ENCODE results near the gene GDNF.
"Not testable (repeated sequence)": the region's sequence is repeated elsewhere in the genome, so short reads cannot be mapped to it uniquely, and the experiment has no call there.

GDNF gene, protein sequence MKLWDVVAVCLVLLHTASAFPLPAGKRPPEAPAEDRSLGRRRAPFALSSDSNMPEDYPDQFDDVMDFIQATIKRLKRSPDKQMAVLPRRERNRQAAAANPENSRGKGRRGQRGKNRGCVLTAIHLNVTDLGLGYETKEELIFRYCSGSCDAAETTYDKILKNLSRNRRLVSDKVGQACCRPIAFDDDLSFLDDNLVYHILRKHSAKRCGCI

DNA sequence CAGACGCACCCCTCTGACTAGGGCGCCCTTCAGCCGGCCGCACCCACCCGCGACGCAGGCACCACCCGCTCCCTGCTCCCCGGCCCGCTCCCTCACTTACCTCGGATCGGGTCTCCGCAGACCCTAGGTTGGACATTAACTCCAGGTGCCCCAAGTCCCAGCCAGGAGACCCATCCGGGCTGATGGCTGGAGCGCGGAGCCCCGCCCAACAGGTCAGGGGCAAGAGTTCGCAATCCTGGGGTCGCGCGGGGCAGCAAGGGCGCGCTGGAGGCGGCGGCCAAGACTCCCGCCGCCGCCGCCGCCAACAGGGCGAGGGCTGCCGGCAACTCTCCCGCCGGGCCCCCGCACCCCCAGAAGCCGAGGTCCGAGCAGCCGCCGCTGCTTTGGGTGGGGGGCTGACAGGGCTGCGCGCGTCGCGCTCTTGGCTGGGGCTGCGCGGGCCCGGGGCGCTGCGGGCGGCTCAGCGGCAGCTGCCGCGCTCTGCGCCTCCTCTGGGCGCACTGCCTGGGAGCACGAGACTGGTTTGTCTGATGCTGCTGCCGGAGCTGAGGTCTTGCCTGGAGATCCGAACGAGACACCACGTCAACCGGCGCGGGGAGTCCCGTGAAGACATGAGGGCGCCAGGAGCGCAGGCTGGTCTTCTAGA, at the start of gene GDNF:
Gene GDNF (minus strand): TSS at position 635 of the 646 bp plus-strand sequence. CDS start 5,245 bp downstream, outside the sequence.
- DNase-seq (ENCODE audit: low spot score) = no peak

DNA sequence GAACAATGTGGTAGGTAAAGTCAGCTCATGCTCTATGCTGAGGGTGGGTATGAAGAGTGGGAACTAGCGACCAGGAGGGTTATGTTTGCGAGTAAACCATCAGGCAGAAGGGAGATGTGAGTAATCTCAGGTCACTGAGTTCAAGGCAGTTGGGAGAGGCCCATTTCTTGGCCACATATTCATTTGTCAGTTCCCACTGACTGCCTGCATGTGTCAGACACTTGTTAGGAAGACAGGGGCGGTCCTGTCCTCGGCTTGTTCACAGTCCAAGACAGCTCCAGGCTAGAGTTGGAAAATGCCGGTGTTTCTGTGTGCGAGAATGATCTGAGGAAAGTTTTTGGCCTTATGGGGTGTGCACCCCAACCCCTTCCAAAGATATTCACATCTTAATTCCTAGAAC, 48.6 kb upstream of the GDNF start:
- no peak for DNase-seq (ENCODE audit: low spot score)

DNA sequence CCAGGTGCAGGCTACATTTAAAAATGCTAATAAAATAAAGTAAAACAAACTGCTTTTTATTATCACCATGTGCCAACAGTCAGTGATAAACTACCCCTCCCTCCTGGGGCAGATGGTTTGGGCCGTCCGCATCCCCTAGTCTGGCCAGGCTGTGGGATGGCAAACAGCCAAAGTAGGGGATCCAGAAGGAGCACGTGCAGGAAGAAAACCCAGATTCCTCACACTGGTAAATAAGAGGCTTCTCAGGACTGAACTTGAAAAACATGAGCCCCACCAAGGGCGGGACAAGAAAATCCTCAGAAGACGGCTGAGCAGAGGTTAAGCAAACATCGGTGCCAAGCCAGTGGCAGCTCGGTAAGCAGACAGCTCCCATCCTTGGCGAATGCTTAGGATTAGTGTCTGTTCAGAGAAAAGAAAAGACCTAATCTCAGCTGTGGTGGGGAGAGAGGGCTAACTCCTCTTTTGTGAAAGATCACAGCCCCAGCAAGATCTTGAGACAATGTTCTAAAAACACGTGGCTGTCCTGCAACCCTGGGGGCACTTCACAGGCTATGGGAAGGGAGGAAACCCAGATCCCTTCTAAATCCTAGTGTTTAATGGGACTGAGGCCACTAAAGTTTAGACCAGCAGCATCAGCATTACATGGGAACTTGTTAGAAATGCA, 46.5 kb upstream of the GDNF start:
- no peak for DNase-seq (ENCODE audit: low spot score)

DNA sequence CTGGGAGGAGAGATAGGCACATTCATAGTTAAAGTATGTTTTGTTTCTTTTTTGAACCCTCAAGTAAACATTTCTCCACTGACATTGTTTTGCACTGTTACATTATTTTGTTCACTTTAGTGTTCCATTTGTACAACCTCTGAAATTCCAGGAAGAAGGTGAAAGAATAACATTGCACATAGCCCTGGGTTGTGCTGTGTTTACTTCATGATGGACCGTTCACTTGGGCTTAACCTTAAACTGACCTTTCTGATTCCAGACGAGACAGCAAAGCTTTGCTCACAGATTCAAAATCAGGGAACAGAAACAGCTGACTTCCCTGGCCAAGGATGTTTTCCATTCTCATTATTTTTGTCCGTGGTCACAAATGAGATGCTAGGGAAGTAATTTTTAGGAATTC, 42.8 kb upstream of the GDNF start:
- DNase-seq (ENCODE audit: low spot score) = no peak

DNA sequence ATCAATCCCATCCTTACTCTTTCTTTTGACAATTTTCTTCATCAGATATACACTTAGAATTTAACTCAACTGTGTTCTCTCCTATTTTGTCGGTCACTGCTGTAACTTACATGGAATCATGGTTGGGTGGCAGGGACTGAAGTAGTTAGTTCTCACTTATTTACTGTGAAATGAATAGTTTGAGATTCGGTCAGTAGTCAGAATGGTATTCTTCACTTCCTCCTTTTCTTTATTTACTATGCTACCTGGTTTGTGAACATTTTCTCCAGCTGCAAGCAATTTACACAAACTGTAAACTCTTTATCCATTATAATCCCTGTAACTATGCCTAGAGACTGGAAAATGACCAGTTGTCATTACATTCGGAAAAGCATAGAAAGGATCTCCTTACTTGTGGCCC, 41.5 kb upstream of the GDNF start:
- DNase-seq (ENCODE audit: low spot score) = no peak

DNA sequence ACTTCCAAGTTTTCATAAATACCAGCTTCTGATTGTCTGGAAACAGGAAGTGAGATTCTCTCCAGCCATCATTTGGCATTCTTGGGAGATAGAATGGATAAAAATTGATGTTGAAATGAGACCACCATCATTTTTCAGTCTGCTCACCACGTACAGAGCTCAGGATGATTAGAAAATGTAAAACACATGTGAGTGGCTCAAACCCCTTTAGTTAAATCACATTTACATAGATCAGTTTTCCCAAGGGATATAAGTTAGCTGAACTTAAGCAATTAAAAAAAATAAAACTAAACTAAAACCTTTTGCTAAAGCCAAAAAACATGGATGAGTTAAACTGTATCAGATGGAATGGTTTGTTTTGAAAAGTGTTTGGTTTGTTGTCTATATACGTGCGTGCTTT, 37.1 kb upstream of the GDNF start:
- no peak for DNase-seq (ENCODE audit: low spot score)

DNA sequence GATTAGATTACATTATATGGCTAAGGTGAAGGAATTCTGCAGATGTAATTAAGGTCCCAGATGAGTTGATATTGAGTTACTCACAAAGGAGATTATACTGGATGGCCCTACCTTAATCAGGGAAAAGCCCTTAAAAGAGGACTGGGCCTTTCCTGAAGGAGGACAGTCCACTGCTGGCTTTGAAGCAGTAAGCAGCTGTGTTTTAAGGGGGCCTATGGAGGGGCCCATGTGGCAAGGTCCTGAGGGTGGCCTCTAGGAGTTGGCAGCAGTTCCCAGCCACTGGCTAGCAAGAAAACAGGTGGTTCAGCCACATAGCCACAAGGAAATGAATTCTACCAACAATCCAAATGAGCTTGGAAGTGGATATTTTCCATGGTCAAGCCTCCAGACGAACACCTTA, 36.4 kb upstream of the GDNF start:
- no peak for DNase-seq (ENCODE audit: low spot score)

DNA sequence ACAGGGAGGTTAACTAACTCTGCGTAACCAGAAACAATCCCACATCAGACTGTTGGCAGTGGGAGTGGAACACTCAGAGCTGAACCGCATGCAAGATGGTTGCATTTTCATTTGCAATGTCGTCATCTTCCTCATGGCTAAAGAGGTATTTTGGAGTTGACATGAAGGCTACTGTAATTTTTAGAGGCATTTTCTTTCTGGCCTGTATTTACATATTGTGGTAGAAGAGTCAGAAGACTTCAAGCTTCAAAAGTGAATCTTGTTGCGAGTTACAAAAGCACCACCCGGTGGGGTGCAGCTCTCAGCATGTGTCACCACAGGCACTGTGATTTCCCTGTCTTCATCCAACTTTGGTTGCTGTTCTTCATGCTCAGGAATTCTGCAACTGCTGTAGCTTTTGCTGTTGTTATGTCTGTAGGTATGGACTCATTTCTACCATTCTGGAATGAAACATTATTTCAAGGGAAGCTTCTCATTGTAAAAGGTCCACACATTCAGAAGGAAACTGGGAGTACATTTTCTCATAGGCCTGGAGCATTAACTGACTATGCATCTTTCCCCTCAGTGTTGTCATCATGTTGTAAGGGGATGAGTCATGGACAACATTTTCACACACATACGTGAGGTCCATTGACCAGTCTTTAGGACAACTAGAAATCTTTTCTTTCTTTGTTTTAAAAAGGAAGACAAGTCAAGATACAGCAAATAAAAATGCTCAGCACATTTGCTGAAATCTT, 35.4 kb upstream of the GDNF start:
- no peak for DNase-seq (ENCODE audit: low spot score)

DNA sequence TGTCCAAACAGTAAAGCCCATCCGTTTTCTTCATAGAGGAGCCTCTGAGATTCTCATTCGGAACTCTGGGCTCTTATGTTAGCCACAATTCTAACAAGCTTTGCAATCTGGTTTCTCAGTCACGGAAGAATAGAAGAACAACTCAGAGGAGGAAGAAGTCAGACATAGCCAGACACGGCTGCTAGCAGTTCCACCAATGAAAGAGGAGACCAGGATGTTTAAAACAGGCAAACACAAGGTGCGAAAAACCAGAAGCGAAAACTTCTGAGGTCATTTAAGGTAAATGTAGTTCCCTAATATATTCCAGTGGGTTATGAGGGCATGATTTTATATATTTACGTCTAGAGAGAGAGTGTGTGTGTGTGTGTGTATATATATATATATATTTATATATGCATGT, 34.1 kb upstream of the GDNF start:
- DNase-seq (ENCODE audit: low spot score) = no peak

DNA sequence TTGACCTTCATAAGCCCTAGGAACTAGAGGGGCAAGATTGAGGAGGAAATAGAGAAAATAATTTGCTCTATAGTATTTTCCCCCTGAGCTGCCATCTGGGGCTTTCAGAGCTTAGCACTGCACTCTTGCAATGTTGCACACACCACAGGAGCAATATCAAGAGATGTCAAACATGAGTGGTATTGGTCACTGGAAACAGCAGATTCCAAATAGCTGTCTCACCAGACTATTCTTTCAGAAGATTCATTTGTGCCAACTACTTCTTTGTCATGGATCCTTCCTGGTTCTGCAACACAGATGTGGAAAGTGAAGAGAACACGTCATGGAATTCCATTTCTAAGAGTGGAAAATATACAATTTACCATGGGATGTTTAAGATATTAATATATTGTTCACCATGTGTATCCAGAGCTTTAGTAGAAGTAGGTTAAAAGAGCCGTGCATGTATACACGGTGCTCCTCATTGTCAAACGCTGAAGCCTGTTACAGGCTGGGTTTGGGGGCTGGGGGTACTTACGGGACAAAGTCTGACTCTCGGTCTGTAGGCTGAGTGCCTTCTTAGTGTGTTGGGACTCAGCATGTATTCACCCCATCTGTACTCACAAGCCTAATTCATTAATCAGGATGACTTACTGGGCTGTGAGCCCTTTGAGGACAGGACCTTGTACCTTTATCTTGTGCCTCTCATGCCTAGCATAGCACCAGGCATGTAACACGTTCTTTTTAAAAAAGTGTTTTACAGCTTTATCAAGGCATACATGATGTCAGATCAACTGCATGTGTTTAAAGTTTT, 31.4 kb upstream of the GDNF start:
- DNase-seq (ENCODE audit: low spot score) = no peak

DNA sequence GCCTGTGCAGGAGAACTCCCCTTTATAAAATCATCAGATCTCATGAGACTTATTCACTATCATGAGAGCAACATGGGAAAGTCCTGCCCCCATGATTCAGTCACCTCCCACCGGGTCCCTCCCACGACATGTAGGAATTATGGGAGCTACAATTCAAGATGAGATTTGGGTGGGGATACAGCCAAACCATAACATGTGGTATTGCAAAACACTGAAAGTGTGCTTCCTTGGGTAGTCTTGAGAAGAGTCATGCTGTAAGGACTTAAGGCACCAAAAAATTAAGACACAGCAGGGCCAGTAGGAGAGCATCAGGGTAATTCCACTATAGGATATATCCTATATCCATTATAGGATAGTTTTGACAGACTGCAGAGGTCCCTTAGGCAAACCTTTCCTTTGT, 29.4 kb upstream of the GDNF start:
- no peak for DNase-seq (ENCODE audit: low spot score)

DNA sequence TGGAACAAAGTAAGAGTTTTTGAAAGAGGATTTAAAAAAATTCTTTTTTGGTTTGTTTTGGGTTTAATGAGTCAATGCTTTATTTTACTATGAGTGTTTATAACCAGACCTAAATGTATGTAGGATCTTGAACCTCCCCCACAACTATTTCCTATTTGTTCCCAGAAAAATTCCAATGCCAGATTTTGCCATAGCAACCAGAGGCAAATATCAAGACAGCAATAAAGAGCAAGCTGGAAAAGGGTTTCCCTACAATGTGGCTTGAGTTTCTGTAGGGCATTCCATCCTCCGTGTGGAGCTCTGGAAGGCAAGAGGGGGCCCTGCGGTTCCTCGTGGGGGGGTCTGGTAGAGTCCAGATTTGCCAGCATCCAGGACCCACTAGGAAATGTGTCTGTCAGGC, 27.8 kb upstream of the GDNF start:
- no peak for DNase-seq (ENCODE audit: low spot score)

DNA sequence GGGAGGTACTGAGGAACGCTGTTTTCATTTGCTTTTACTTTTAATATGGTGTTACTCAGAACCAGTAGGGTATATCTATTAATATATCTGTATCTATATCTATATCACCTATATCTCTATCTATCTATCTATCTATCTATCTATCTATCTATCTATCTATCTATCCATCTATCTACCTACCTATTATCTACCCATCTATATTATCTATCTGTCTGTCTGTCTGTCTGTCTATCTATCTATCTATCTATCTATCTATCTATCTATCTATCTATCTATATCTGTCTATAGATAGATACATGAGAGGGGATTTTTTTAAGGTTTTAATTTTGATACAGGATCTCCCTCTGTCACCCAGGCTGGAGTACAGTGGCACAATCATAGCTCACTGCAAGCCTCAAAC, 23.1 kb upstream of the GDNF start:
- not testable (repeated sequence) for DNase-seq (ENCODE audit: low spot score)

DNA sequence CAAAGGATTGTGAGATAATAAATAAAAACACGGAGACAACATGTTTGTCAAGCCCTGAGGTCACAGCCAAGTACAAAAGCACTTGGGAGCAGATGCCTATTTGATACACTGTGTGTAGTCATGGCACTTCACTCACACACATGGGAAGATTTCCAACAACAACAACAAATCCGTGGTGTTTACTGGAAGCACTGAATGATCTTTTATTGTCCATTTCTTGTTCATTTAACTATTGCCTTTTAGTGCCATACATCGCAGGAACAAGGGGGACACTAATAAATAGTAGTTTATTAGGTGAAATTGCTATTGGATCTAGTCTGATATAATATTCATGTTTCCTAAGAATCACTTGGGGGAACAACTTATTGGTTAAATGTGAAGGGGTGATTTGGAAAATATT, 20.4 kb upstream of the GDNF start:
- no peak for DNase-seq (ENCODE audit: low spot score)

DNA sequence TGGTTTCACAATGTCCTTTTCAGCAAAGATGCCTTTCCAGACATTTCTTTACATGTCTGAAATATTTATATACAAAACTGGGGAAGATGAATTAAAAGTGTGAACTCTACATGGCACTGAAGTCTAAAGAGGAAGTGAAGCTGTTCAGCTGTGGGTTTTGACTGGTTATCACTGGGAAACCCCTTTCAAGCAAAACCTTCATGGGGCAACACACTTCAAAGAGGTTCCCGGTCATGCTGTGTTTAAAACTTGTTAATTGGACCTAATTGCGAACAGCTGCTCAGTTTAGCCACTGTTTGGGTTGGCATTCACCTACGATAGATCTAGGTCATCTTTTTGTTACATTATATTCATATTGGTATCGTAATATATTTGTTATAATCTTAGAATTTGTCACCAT, 20.0 kb upstream of the GDNF start:
- DNase-seq (ENCODE audit: low spot score) = no peak

DNA sequence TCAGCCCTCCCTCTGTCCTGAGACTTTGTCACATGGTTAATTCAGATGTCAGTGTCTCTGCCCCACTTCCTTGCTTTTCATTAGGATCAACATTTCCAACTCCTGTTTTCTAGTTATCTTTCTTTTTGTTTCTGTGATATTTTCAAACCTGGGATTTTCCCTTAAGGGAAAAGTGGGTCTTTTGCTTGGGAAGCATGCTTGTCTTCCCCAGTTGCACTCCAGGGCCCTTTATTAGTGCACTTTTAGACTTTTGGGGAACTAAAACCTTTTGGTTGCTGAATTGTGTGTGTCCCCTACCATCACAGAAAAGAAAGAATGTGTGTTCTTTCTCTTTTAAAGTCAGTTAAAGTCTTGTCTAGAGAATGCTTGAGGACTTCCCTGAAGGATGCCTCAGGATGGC, 18.4 kb upstream of the GDNF start:
- no peak for DNase-seq (ENCODE audit: low spot score)

DNA sequence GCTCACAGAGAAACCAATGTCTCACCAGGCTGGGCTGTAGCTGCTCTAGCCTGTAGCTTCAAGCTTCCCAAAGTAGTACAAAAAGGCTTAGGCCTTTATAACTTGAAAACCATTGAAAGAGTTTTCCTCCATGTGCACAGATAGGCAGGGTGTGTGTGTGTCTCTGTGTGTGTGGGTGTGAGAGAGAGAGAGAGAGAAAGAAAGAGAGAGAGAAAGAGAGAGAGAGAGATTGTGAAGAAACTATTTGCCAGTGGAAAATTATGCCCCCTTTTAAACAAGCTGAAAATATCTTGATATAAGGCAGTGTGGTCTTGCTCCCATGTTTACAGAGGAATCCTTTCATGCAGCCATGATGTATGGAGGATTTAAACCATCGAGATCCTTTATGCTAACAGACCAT, 17.9 kb upstream of the GDNF start:
- no peak for DNase-seq (ENCODE audit: low spot score)

DNA sequence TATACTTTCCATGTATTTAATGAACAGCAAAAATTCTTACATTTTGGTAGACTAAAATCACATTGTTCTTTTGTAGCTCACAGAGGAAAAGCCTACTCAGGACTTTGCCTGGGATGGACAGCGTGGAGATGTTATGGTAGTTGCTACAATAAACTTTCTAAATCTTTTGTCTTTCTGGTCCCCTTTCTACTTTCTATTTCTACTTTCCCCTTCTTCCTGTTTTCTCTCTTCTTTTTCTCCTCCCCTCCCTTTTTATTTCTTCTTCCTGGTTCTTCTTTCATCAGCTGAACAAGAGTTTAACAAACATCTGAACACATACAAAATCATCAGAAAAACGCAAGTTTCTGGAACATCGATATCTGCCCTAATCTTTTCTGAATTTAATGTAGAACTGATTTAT, 15.6 kb upstream of the GDNF start:
- no peak for DNase-seq (ENCODE audit: low spot score)

DNA sequence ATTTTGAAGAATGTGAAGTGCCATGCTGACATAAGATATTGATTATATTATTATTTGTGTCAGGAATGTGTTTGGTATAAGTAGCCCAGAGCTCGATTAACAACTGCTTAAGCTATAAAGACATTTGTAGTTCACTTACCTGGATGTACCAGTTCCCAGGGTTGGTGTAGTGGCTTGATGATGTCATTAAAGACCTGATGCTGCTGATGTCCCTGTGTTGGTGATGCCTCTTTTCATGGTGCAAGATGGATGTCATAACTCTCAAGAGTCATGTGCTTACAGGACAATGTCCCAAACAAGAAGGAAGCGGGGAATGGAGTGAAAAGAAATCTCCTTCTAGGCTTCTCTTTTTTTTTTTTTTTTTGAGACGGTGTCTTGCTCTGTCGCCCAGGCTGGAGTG, 11.5 kb upstream of the GDNF start:
- no peak for DNase-seq (ENCODE audit: low spot score)

DNA sequence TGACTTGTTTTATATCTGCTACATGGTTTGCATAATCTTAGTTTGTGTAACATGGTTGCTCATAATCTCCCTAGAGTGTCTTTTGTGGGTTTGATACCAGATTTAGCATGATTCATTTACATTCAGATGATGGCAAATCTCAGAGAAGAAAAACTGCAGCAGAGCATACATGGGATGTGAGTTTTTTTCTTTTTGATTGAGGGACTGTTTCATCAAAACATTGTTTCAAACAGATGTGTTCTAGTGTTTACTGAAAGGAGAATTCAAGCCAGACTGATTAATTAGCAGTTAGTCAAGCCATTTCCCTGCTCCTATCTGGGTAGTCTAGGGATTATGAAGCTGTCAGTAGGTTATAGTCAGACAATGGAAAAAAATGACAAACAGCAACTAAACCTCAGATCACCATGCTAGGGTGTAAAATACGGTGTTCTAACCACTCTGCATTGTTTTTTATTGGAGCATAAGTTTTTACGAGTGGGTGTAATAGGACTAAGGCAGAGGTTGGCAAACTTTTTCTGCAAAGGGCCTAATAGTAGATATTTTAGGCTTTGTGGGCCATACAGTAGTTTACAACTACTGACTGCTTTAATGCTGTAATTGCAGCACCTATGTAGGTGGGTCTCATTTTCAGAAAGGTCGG, 10.5 kb upstream of the GDNF start:
- no peak for DNase-seq (ENCODE audit: low spot score)

DNA sequence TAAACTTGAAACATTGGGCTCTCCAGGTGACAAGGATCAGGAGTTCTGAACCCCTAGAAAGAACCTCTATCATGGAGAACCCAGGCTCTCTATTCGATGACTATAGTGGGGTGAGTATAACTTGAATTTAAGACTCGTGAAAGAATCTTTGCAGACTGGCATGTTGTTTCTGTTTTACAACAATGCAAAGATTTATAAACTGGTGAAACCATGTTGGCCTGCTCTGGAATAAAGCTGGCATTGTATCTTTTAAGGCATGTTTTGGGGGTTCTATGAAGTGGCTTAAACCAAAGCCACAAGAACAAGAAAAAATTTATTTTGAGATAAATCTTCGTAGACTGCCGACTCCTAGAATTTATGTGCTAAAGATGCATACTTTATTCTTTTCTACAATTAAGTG, 9.8 kb upstream of the GDNF start:
- no peak for DNase-seq (ENCODE audit: low spot score)

DNA sequence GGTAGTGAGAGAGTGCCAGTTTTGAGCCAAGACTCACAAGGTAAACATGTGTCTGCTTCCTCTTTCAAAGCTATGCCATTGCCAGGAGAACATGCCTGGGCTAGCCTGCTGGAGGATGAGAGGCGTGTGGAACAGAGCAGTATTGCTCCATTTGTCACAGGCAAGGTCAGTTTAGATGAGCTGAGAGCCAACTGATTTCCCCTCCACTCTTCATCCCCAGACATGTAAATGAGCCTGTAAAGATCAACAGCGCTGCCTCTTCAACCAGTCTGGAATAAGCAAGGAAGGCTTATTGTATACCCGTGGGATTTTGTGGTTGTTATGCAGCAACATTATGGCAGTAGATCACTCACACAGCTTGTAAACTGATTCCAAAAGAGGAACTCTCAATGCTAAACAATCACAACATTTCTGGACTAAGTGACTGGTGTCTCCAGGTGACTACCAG, 8.2 kb upstream of the GDNF start:
- DNase-seq (ENCODE audit: low spot score) = no peak

Data from CD4-positive, alpha-beta T cell treated with Interleukin-15 for 4 hours (primary cell).